ENCODE results near the gene TBX18. TPM values are rescaled to one million over a fixed set of nuclear protein-coding genes. Genes with fewer than 3 reads are reported as not detected.

The TBX18 gene
- total and polyA plus RNA-seq, 10 of the 15 experiments (the other 5 are each of a cell fraction or from before 2014, with no cell fraction given), result 0.03 to 6.1 (median 0.17) TPM; not detected in 6

DNA sequence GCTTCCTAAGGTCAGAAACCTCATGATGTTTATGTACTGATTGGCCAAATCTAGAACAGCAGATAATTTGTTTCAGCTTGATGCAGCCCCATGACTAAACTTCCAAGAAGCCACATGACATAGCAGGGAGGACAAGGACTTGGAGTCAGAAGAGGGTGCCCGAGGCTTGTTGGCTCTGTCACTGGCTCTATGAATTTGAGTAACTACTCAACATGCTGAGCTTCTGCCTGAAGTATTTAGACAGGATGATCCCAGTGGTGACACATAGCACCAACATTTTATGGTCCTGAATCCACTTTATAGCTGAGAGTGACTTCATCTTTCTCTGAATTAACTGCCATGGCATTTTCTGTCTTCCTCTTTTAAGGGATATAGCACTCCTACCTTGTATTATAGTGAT lies 13.5 kb upstream of the TBX18 start:
- TF ChIP-seq, protein P1, sequence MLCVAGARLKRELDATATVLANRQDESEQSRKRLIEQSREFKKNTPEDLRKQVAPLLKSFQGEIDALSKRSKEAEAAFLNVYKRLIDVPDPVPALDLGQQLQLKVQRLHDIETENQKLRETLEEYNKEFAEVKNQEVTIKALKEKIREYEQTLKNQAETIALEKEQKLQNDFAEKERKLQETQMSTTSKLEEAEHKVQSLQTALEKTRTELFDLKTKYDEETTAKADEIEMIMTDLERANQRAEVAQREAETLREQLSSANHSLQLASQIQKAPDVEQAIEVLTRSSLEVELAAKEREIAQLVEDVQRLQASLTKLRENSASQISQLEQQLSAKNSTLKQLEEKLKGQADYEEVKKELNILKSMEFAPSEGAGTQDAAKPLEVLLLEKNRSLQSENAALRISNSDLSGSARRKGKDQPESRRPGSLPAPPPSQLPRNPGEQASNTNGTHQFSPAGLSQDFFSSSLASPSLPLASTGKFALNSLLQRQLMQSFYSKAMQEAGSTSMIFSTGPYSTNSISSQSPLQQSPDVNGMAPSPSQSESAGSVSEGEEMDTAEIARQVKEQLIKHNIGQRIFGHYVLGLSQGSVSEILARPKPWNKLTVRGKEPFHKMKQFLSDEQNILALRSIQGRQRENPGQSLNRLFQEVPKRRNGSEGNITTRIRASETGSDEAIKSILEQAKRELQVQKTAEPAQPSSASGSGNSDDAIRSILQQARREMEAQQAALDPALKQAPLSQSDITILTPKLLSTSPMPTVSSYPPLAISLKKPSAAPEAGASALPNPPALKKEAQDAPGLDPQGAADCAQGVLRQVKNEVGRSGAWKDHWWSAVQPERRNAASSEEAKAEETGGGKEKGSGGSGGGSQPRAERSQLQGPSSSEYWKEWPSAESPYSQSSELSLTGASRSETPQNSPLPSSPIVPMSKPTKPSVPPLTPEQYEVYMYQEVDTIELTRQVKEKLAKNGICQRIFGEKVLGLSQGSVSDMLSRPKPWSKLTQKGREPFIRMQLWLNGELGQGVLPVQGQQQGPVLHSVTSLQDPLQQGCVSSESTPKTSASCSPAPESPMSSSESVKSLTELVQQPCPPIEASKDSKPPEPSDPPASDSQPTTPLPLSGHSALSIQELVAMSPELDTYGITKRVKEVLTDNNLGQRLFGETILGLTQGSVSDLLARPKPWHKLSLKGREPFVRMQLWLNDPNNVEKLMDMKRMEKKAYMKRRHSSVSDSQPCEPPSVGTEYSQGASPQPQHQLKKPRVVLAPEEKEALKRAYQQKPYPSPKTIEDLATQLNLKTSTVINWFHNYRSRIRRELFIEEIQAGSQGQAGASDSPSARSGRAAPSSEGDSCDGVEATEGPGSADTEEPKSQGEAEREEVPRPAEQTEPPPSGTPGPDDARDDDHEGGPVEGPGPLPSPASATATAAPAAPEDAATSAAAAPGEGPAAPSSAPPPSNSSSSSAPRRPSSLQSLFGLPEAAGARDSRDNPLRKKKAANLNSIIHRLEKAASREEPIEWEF (IDR thresholded peaks at IDR 0.05; ENCODE audit: insufficient replicate concordance, low read depth, low read length), result no peak
- TF ChIP-seq ZNF207 (IDR thresholded peaks at IDR 0.05; ENCODE audit: borderline replicate concordance) (no peak), CHD4 (IDR thresholded peaks at IDR 0.05) (no peak), POLR2AphosphoS5 (IDR thresholded peaks at IDR 0.05; ENCODE audit: low read length) (no peak), KLF5 (IDR thresholded peaks at IDR 0.05; ENCODE audit: partially characterized antibody) (no peak), NFXL1 (IDR thresholded peaks at IDR 0.05; ENCODE audit: borderline replicate concordance) (no peak), HDAC2 (IDR thresholded peaks at IDR 0.05) (no peak), CHD1 (IDR thresholded peaks at IDR 0.05; ENCODE audit: low read depth, low read length) (no peak), RAD21 (IDR thresholded peaks at IDR 0.05; ENCODE audit: insufficient read depth, low read depth, low read length) (no peak), BHLHE40 (IDR thresholded peaks at IDR 0.05; ENCODE audit: borderline replicate concordance in 1 of 2, low read depth in 2 of 2, low read length in 1 of 2) (no peak), ZNF217 (IDR thresholded peaks at IDR 0.05) (no peak), TAF1 (IDR thresholded peaks at IDR 0.05; ENCODE audit: borderline replicate concordance, low read depth, low read length) (no peak), MTA3 (IDR thresholded peaks at IDR 0.05; ENCODE audit: borderline replicate concordance, low read length) (no peak), PML (IDR thresholded peaks at IDR 0.05; ENCODE audit: low read length) (no peak), SUZ12 (IDR thresholded peaks at IDR 0.05; ENCODE audit: unreplicated experiment) (no peak), NFYA (IDR thresholded peaks at IDR 0.05; ENCODE audit: borderline replicate concordance, low read depth, low read length) (no peak), JUNB (IDR thresholded peaks at IDR 0.05) (no peak), TBL1XR1 (IDR thresholded peaks at IDR 0.05; ENCODE audit: low read depth, low read length) (no peak), MXI1 (IDR thresholded peaks at IDR 0.05; ENCODE audit: low read depth, low read length) (no peak)
- TF ChIP-seq, protein P2, sequence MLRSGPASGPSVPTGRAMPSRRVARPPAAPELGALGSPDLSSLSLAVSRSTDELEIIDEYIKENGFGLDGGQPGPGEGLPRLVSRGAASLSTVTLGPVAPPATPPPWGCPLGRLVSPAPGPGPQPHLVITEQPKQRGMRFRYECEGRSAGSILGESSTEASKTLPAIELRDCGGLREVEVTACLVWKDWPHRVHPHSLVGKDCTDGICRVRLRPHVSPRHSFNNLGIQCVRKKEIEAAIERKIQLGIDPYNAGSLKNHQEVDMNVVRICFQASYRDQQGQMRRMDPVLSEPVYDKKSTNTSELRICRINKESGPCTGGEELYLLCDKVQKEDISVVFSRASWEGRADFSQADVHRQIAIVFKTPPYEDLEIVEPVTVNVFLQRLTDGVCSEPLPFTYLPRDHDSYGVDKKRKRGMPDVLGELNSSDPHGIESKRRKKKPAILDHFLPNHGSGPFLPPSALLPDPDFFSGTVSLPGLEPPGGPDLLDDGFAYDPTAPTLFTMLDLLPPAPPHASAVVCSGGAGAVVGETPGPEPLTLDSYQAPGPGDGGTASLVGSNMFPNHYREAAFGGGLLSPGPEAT (IDR thresholded peaks at IDR 0.05; ENCODE audit: low read depth), result no peak
- intact Hi-C loops (cut with micrococcal nuclease; ENCODE audit: unreplicated experiment) (no loop called here), in situ Hi-C loops (cut with MboI) (no loop called here)
- BruUV-seq (replicated peaks), result no TSS peak
- Histone ChIP-seq H3K9me3 (replicated peaks; ENCODE audit: control insufficient read depth, insufficient read depth, low read length) (no peaks in the 10 kb centered on the region; the same call in 2 of the 3 replicates), H3K27ac (ENCODE audit: control insufficient read depth, insufficient read depth) (no peak overlapping the region), H3K79me2 (ENCODE audit: control insufficient read depth, insufficient read depth, low read length) (no peaks in the 10 kb centered on the region), H3K27me3 (replicated peaks in 1 of 2; ENCODE audit: control insufficient read depth in 2 of 2, insufficient read depth in 2 of 2, low read length in 1 of 2) (peaks cover 0 to 2% of the 10 kb centered on the region in 2 experiments; a peak in 3 of 4 replicates), H3K36me3 (ENCODE audit: control insufficient read depth in 2 of 2, insufficient read depth in 2 of 2, low read length in 1 of 2) (no peaks in the 10 kb centered on the region), H4K20me1 (ENCODE audit: control insufficient read depth, insufficient read depth) (no peaks in the 10 kb centered on the region), H3K4me1 (ENCODE audit: control insufficient read depth, insufficient read depth, low read length) (no peaks in the 10 kb centered on the region), H3K4me3 (no peak overlapping the region), H3K4me2 (ENCODE audit: control insufficient read depth, insufficient read depth) (no peak overlapping the region), H3K9ac (ENCODE audit: control insufficient read depth, insufficient read depth, low read length) (no peak overlapping the region), H2AFZ (ENCODE audit: control insufficient read depth, low read depth, low read length) (no peak overlapping the region)
- ChIA-PET POLR2A (no interaction called here), SMC1A (ENCODE audit: uncharacterized antibody, unreplicated experiment) (interaction anchor here (0.8 to 2.5 kb wide), 4 partner anchors 9 to 360 kb away, joined by 3 to 9 read pairs (median 4); no protein-coding TSS in a partner anchor), CTCF (interaction anchor here (0.6 to 2.0 kb wide), 9 partner anchors 9 to 1522 kb away, joined by 3 to 15 read pairs (median 4); no protein-coding TSS in a partner anchor), RAD21 (ENCODE audit: unreplicated experiment) (interaction anchor here (1.3 to 2.7 kb wide), 2 partner anchors 352 to 356 kb away, joined by 4 to 11 read pairs; no protein-coding TSS in a partner anchor)
- ATAC-seq (no peak), FAIRE-seq (no peak), DNase-seq (ENCODE audit: low read depth, low spot score) (no peak)
- WGBS (ENCODE audit: insufficient coverage, insufficient replicate concordance, low lambda C conversion rate, missing lambda C conversion rate), result 0% methylated on average over 1 of the region's 1 CpG

Data from GM12878 (cell line).